MM.1S (cell line): ENCODE measurements around the gene SLC22A14.
"Not testable (repeated sequence)": the region's sequence is repeated elsewhere in the genome, so short reads cannot be mapped to it uniquely, and the experiment has no call there.

Experiments
- DNase-seq: peaks from one replicate; pipeline ENCODE4 v3.0.0-alpha.2; 2015
- H2AFZ ChIP-seq: fragments of 300-600 bp; sonication (generic); 2 replicates; pipeline ENCODE4 v1.6.0; 2016; ENCODE audit warnings: antibody characterized with exemption, low read length
- H3F3A ChIP-seq: fragments of 300-600 bp; sonication (generic); 2 replicates; pipeline ENCODE4 v1.6.1; 2016; ENCODE audit warnings: mild to moderate bottlenecking, antibody characterized with exemption, low read length, moderate library complexity, mixed read lengths; ENCODE audit not compliant: insufficient read depth
- H3K27ac ChIP-seq: fragments of 300-600 bp; sonication (generic); 2 replicates; pipeline ENCODE4 v1.5.1; 2016; ENCODE audit warnings: mild to moderate bottlenecking, low read length
- H3K27me3 ChIP-seq: fragments of 300-600 bp; sonication (generic); replicated peaks from 2 replicates; pipeline ENCODE4 v1.6.0; 2016; ENCODE audit warnings: low read length; ENCODE audit not compliant: insufficient read depth
- H3K36me3 ChIP-seq: fragments of 300-600 bp; sonication (generic); replicated peaks from 2 replicates; pipeline ENCODE4 v1.6.1; 2016; ENCODE audit warnings: mild to moderate bottlenecking, low read length, mixed read lengths; ENCODE audit not compliant: insufficient read depth
- H3K4me1 ChIP-seq: fragments of 300-600 bp; sonication (generic); 2 replicates; pipeline ENCODE4 v1.6.1; 2016; ENCODE audit warnings: low read length, mixed read lengths
- H3K4me2 ChIP-seq: fragments of 300-600 bp; sonication (generic); 2 replicates; pipeline ENCODE4 v1.6.0; 2016; ENCODE audit warnings: low read depth, low read length
- H3K4me3 ChIP-seq: fragments of 300-600 bp; sonication (generic); 2 replicates; pipeline ENCODE4 v1.5.1; 2016; ENCODE audit warnings: low read length, mixed read lengths
- H3K79me2 ChIP-seq: fragments of 300-600 bp; sonication (generic); 2 replicates; pipeline ENCODE4 v1.6.1; 2016; ENCODE audit warnings: mixed run types, low read length, mixed read lengths
- H3K9ac ChIP-seq: fragments of 300-600 bp; sonication (generic); 2 replicates; pipeline ENCODE4 v1.6.1; 2016; ENCODE audit warnings: low read length, mixed read lengths
- H3K9me2 ChIP-seq: fragments of 300-600 bp; sonication (generic); replicated peaks from 2 replicates; pipeline ENCODE4 v1.6.1; 2016; ENCODE audit warnings: mild to moderate bottlenecking, low read length, mixed read lengths; ENCODE audit not compliant: insufficient read depth
- H3K9me3 ChIP-seq: fragments of 300-600 bp; sonication (generic); replicated peaks from 2 replicates; pipeline ENCODE4 v1.6.1; 2016; ENCODE audit warnings: mild to moderate bottlenecking, low read length, mixed read lengths; ENCODE audit not compliant: insufficient read depth
- H4K20me1 ChIP-seq: fragments of 300-600 bp; sonication (generic); 2 replicates; pipeline ENCODE4 v1.6.1; 2016; ENCODE audit warnings: mild to moderate bottlenecking, low read length, moderate library complexity, mixed read lengths; ENCODE audit not compliant: insufficient read depth
- EZH2 ChIP-seq: fragments of 300-600 bp; sonication (generic); optimal IDR thresholded peaks from 2 replicates; pipeline ENCODE3; 2017; ENCODE audit warnings: low read depth, mild to moderate bottlenecking, antibody characterized with exemption, low read length, mixed read lengths
- EZH2phosphoT487 ChIP-seq: fragments of 300-600 bp; sonication (generic); IDR thresholded peaks from 2 replicates; pipeline ENCODE4 v1.6.1; 2018; ENCODE audit warnings: antibody characterized with exemption, low read length
- TF ChIP-seq, protein P1 (sequence below): fragments of 300-600 bp; sonication (generic); IDR thresholded peaks from 2 replicates; pipeline ENCODE4 v1.5.1; 2016; ENCODE audit warnings: antibody characterized with exemption, low read length, mixed read lengths

The SLC22A14 gene

DNA sequence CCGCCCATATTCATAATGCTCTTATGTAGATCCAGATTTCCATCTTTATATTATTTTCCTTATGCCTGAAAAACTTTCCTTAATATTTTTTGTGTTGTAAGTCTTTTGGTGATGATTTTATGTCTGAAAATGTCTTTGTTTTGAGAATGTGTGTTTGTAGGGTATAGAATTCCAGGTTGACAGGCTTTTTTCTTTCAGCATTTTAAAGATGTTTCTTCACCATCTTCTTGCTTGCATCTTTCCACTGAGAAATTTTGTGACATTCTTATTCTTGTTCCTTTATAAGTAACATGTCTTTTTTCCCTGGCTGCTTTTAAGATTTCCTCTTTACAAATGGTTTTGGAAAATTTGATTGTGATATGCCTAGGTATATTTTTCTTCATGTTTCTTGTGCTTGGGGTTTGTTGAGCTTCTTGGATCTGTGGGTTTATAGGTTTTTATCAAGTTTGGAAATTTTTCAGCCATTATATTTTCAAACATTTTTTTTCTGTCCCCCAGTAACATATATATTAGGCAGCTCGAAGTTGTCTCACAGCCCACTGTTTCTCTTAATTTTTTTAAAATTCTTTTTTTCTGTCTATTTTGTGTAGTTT, 43.6 kb upstream of the SLC22A14 start:
- Histone ChIP-seq H3K9ac (no peak overlapping the region), H3K9me3 (no peaks in the 10 kb centered on the region), H3K27ac (no peak overlapping the region), H4K20me1 (no peaks in the 10 kb centered on the region), H3K79me2 (no peaks in the 10 kb centered on the region), H2AFZ (no peak overlapping the region), H3K4me1 (no peaks in the 10 kb centered on the region), H3F3A (no peaks in the 10 kb centered on the region), H3K36me3 (no peaks in the 10 kb centered on the region), H3K4me3 (no peak overlapping the region), H3K4me2 (no peak overlapping the region), H3K9me2 (no peaks in the 10 kb centered on the region), H3K27me3 (no peaks in the 10 kb centered on the region)
- TF ChIP-seq EZH2 (no peak), EZH2phosphoT487 (no peak)
- TF ChIP-seq, protein P1, sequence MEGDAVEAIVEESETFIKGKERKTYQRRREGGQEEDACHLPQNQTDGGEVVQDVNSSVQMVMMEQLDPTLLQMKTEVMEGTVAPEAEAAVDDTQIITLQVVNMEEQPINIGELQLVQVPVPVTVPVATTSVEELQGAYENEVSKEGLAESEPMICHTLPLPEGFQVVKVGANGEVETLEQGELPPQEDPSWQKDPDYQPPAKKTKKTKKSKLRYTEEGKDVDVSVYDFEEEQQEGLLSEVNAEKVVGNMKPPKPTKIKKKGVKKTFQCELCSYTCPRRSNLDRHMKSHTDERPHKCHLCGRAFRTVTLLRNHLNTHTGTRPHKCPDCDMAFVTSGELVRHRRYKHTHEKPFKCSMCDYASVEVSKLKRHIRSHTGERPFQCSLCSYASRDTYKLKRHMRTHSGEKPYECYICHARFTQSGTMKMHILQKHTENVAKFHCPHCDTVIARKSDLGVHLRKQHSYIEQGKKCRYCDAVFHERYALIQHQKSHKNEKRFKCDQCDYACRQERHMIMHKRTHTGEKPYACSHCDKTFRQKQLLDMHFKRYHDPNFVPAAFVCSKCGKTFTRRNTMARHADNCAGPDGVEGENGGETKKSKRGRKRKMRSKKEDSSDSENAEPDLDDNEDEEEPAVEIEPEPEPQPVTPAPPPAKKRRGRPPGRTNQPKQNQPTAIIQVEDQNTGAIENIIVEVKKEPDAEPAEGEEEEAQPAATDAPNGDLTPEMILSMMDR: no peak
- DNase-seq: no peak

DNA sequence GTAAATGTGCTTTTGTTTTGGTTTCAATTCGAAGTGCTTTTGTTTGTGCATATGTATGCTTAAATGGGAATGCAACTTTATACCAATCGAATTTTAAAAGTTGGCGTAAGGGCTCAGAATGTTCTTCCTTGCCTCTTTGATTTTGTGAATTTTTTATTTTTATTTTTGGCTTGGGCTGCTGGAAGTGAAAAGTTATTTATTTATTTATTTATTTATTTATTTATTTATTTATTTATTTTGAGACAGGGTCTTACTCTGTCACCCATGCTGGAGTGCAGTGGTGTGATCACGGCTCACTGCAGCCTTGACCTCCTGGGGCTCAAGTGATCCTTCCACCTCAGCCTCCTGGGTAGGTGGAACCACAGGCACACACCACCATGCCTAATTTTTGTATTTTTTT, 39.3 kb upstream of the SLC22A14 start:
- not testable (repeated sequence) for H4K20me1 ChIP-seq, H3K4me3 ChIP-seq, H3F3A ChIP-seq, H3K4me1 ChIP-seq, H3K79me2 ChIP-seq, H3K9ac ChIP-seq, H3K9me3 ChIP-seq, H3K9me2 ChIP-seq, H3K36me3 ChIP-seq, DNase-seq, H3K4me2 ChIP-seq, H2AFZ ChIP-seq, H3K27ac ChIP-seq, H3K27me3 ChIP-seq

DNA sequence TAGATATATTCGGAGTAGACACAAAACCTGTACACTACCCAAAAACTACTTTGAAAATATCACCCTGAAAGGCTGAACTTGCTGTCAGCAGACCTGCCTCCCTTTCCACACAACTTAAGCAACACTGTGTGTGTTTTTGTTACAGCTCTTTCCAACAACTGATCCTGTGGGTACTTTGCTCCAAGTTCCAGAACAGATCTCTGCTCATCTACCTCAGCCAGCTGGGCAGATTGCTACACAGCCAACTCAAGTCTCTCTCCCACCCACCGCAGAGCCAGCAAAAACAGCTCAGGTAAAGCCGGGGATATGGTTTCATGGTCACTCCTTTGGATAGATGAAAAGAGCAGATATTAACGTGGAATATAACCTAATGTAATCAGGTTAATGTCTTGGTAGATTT, 36.2 kb upstream of the SLC22A14 start:
- no peak overlapping the region for H3K4me3 ChIP-seq
- no peaks in the 10 kb centered on the region for H3K36me3 ChIP-seq
- no peak for DNase-seq
- no peaks in the 10 kb centered on the region for H3K79me2 ChIP-seq
- H3K9ac ChIP-seq: no peak overlapping the region
- no peak overlapping the region for H3K4me2 ChIP-seq
- no peaks in the 10 kb centered on the region for H3F3A ChIP-seq
- no peaks in the 10 kb centered on the region for H3K9me3 ChIP-seq
- no peak overlapping the region for H2AFZ ChIP-seq
- no peaks in the 10 kb centered on the region for H3K9me2 ChIP-seq
- H4K20me1 ChIP-seq: no peaks in the 10 kb centered on the region
- H3K4me1 ChIP-seq: no peaks in the 10 kb centered on the region
- H3K27me3 ChIP-seq: no peaks in the 10 kb centered on the region
- TF ChIP-seq EZH2 (no peak), EZH2phosphoT487 (no peak)
- TF ChIP-seq, protein P1: no peak
- no peak overlapping the region for H3K27ac ChIP-seq

DNA sequence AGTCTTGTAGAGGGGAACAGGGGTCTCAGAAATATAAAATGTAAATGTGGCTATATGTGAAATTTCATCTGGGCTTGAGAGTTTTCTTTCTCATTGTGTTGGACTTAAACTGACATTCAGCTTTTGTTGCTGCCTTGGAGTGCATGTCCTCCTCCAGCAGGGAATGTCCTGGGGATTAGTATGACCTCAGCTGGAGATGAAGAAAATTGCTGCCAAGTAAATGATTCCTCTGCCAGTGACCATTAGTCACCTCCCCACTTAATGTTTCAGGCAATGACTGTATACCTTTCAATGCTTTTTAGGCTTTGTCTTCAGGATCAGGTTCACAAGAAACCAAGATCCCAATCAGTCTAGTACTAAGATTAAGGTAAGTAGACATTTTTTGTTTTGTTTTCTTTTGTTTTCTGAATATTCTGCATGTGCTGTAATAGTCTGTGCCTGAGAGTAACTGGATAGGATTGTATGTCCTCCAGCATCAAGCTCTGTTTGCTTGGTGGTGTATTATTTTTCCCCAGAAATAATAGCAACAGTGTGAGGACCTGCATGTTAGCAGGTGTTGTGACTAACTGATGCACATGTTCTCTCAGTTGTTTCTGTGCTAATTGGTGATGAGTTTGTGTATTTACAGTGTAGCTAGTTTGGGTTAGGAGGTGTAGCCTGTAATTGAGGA, 34.6 kb upstream of the SLC22A14 start:
- Histone ChIP-seq H3K9ac (no peak overlapping the region), H3K79me2 (no peaks in the 10 kb centered on the region), H3K4me3 (no peak overlapping the region), H3K9me2 (no peaks in the 10 kb centered on the region), H3K9me3 (no peaks in the 10 kb centered on the region), H3F3A (no peaks in the 10 kb centered on the region), H3K4me1 (no peaks in the 10 kb centered on the region), H3K27ac (no peak overlapping the region), H4K20me1 (no peaks in the 10 kb centered on the region), H3K27me3 (no peaks in the 10 kb centered on the region), H3K4me2 (no peak overlapping the region), H3K36me3 (no peaks in the 10 kb centered on the region), H2AFZ (no peak overlapping the region)
- TF ChIP-seq EZH2phosphoT487 (no peak), EZH2 (no peak)
- TF ChIP-seq, protein P1: no peak
- DNase-seq: no peak
